Vagina (tissue), 2 donors: ENCODE results near the gene MBD5. TPM values are rescaled to one million over a fixed set of nuclear protein-coding genes. Genes with fewer than 3 reads are reported as not detected.

ENCODE experiments used
- DNase-seq, 2 donors: peaks; one replicate each; pipeline ENCODE4 v3.0.0-alpha.2; 2017; ENCODE audit errors: extremely low spot score in 2 of 2
- H3K27ac ChIP-seq: fragments of 200-600 bp; sonication (generic); one replicate; pipeline ENCODE4 v1.5.1; 2019
- H3K27me3 ChIP-seq: fragments of 200-600 bp; sonication (generic); one replicate; pipeline ENCODE4 v1.5.1; 2019
- H3K36me3 ChIP-seq, 2 donors: fragments of 200-600 bp; sonication (generic); one replicate each; pipeline ENCODE4 v1.5.1; 2017 to 2019
- H3K4me1 ChIP-seq: fragments of 200-600 bp; sonication (generic); one replicate; pipeline ENCODE4 v1.5.1; 2019
- H3K4me3 ChIP-seq, 2 donors: fragments of 200-600 bp; sonication (generic); 1 replicate in 1 of 2; 2 replicates in 1 of 2; pipeline ENCODE4 v1.5.1; 2016 to 2019
- H3K9me3 ChIP-seq: fragments of 200-600 bp; sonication (generic); one replicate; pipeline ENCODE4 v1.5.1; 2019
- POLR2A ChIP-seq, 2 donors: fragments of 450-650 bp; IDR thresholded peaks; one replicate each; pipeline ENCODE4 v1.6.1; 2017; ENCODE audit warnings: antibody characterized with exemption in 2 of 2, mild to moderate bottlenecking in 2 of 2, moderate library complexity in 2 of 2
- POLR2AphosphoS5 ChIP-seq, 2 donors: sonication (generic); formaldehyde crosslinking; IDR thresholded peaks; one replicate each; pipeline ENCODE4 v1.9.0; 2017; ENCODE audit warnings: antibody characterized with exemption in 2 of 2, mild to moderate bottlenecking in 2 of 2, low read depth in 1 of 2; ENCODE audit not compliant: insufficient read depth in 1 of 2
- intact Hi-C: fragments of 100-400 bp; cut with DNase I; formaldehyde crosslinking; loops from one replicate; pipeline ENCODE4 v1.15.1; 2023
- total RNA-seq: library from RNA; depleted of rRNA; stranded (reverse); fragments of >200 nt; gene quantifications from one replicate; pipeline ENCODE4 v1.2.3, GENCODE V29; 2016
- TF ChIP-seq, protein P1 (sequence below), 3 experiments: fragments of 450-650 bp in 2 of 3; fragments of 200-600 bp in 1 of 3; sonication (generic) in 1 of 3; IDR thresholded peaks; one replicate each; pipeline ENCODE4 v1.5.1; 2017 to 2019; ENCODE audit warnings: antibody characterized with exemption in 3 of 3, mild to moderate bottlenecking in 2 of 3, moderate library complexity in 2 of 3

MBD5 gene
- total RNA-seq, 1 donor from 2014 or later: 32.7 TPM

DNA sequence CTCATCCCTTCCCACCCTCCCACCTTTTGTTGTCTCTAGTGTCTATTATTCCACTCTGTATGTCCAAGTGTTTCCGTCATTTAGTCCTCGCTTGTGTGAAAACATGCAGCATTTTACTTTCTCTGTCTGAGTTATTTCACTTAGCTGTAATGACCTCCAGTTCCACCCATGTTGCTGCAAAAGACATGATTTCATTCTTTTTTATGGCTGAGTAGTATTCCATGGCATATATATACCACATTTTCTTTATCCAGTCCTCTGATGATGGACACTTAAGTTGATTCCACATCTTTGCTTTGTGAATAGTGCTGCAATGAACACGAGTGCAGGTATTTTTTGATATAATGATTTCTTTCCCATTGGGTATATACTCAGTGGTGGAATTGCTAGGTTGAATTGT lies 296.7 kb downstream of the MBD5 start:
- intact Hi-C loops: no loop called here
- no peaks in the 10 kb centered on the region for H3K9me3 ChIP-seq
- no peaks in the 10 kb centered on the region for H3K36me3 ChIP-seq
- no peak for DNase-seq
- TF ChIP-seq POLR2AphosphoS5 (IDR thresholded peaks at IDR 0.05; ENCODE audit: insufficient read depth in 1 of 2, low read depth in 1 of 2) (no peak), POLR2A (IDR thresholded peaks at IDR 0.05) (no peak)
- TF ChIP-seq, protein P1, sequence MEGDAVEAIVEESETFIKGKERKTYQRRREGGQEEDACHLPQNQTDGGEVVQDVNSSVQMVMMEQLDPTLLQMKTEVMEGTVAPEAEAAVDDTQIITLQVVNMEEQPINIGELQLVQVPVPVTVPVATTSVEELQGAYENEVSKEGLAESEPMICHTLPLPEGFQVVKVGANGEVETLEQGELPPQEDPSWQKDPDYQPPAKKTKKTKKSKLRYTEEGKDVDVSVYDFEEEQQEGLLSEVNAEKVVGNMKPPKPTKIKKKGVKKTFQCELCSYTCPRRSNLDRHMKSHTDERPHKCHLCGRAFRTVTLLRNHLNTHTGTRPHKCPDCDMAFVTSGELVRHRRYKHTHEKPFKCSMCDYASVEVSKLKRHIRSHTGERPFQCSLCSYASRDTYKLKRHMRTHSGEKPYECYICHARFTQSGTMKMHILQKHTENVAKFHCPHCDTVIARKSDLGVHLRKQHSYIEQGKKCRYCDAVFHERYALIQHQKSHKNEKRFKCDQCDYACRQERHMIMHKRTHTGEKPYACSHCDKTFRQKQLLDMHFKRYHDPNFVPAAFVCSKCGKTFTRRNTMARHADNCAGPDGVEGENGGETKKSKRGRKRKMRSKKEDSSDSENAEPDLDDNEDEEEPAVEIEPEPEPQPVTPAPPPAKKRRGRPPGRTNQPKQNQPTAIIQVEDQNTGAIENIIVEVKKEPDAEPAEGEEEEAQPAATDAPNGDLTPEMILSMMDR (IDR thresholded peaks at IDR 0.05): no peak
- H3K4me3 ChIP-seq: no peak overlapping the region
- no peak overlapping the region for H3K27ac ChIP-seq
- H3K27me3 ChIP-seq: no peaks in the 10 kb centered on the region
- H3K4me1 ChIP-seq: no peaks in the 10 kb centered on the region

DNA sequence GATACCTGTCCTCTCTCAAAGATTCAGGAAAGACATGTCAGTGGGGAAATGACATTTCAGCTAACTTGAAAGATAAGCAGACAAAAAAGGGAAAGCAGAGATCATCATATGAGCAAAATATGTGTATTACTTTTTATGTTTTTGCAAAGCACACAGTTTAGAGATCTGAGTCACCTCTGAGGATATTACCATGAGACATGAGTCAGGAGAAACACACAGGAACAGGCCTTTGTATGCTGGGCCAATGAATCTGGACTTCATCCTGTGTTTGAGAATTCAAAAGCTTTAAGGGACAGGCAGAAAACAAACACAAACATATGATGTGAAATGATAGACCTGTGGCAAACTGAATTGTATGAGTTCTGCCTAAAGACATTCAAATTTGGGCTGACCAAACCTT lies 317.6 kb downstream of the MBD5 start:
- Histone ChIP-seq H3K4me3 (no peak overlapping the region), H3K36me3 (peaks cover 0 to 7% of the 10 kb centered on the region in 2 donors), H3K4me1 (no peaks in the 10 kb centered on the region), H3K9me3 (no peaks in the 10 kb centered on the region), H3K27me3 (no peaks in the 10 kb centered on the region), H3K27ac (no peak overlapping the region)
- no peak for DNase-seq
- TF ChIP-seq POLR2AphosphoS5 (IDR thresholded peaks at IDR 0.05; ENCODE audit: insufficient read depth in 1 of 2, low read depth in 1 of 2): no peak
- no peak for TF ChIP-seq POLR2A (IDR thresholded peaks at IDR 0.05)
- TF ChIP-seq, protein P1 (IDR thresholded peaks at IDR 0.05): no peak
- intact Hi-C loops: no loop called here

DNA sequence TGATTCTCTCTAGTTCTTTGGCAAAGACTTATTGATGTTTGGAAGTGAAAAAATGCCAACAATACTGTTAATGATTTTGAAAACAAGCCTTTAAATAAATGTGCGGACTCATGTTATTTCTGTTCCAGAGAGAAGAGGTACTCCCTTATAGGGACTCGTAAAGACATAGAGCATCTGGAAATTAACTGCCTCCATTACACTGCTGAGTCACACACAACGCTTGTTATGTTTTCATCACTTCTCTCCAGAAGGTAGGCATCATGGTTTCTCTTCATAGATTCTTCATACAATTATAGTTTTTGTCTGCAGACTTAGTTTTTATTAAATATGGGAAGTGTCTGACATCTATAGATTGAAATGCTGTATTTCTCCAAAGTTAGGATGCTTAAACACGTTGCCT lies 321.2 kb downstream of the MBD5 start:
- DNase-seq: no peak
- intact Hi-C loops: no loop called here

DNA sequence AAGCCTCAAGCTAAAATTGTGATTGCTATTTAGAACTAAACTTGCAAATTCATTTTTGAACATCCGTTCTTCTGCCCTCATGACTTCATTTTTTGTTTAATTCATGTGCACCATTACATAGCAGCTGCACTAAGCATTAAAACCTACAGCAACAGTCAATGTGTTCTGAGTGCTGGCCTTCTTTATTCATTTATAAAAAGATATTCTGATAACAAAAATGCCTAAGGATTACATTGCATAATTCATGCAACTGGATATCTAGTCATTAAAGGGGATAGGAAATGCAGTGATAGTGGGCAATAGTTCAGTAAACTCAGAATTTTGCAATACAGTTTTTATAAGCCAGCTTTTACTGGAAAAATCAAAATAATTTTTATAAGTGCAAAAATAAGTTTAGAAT lies 329.3 kb downstream of the MBD5 start:
- no peaks in the 10 kb centered on the region for H3K27me3 ChIP-seq
- H3K4me3 ChIP-seq: no peak overlapping the region
- H3K27ac ChIP-seq: no peak overlapping the region
- TF ChIP-seq POLR2A (IDR thresholded peaks at IDR 0.05): no peak
- no peak for TF ChIP-seq POLR2AphosphoS5 (IDR thresholded peaks at IDR 0.05; ENCODE audit: insufficient read depth in 1 of 2, low read depth in 1 of 2)
- TF ChIP-seq, protein P1 (IDR thresholded peaks at IDR 0.05): no peak
- H3K36me3 ChIP-seq: no peaks in the 10 kb centered on the region
- intact Hi-C loops: no loop called here
- no peaks in the 10 kb centered on the region for H3K9me3 ChIP-seq
- no peak for DNase-seq
- H3K4me1 ChIP-seq: no peaks in the 10 kb centered on the region

More for the DNA sequence above, 321.2 kb downstream of the MBD5 start:
- Histone ChIP-seq H3K4me1 (no peaks in the 10 kb centered on the region), H3K9me3 (no peaks in the 10 kb centered on the region), H3K36me3 (peaks cover 0 to 7% of the 10 kb centered on the region in 2 donors), H3K27me3 (no peaks in the 10 kb centered on the region), H3K4me3 (no peak overlapping the region), H3K27ac (no peak overlapping the region)
- TF ChIP-seq, protein P1 (IDR thresholded peaks at IDR 0.05): no peak
- TF ChIP-seq POLR2A (IDR thresholded peaks at IDR 0.05) (no peak), POLR2AphosphoS5 (IDR thresholded peaks at IDR 0.05; ENCODE audit: insufficient read depth in 1 of 2, low read depth in 1 of 2) (no peak)

DNA sequence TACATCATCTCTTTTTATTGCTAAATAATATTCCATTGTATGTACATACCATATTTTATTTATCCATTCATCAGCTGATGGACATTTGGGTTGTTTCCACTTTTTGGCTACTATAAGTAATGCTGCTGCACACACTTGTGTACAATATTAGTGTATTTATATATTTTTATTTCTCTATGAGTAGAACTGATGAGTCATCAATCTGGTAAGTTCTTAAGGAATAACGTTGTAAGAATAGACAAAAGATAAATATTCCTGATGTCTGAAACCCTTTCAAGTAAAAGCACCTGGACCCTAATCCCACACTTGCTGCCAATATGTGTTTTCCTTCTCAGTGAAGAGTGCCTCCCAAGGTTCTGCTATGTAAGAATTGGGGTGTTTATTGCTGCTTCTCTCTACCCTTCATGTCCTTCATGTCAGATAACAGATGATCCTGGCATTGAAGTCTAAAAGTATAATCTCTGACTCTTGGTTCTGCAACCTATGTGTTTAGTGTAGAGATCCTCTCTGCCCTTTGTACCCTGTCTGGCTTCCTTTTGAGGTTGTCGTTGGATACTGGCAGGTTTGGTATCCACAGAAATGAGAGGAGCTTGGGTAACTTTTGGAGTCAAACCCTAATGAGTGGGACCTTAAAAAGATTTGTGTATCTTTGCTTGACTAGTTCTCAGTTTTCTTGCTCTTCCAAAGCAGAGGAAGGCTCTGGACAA lies 330.7 kb downstream of the MBD5 start:
- no peaks in the 10 kb centered on the region for H3K9me3 ChIP-seq
- no peaks in the 10 kb centered on the region for H3K4me1 ChIP-seq
- intact Hi-C loops: no loop called here
- TF ChIP-seq POLR2A (IDR thresholded peaks at IDR 0.05) (no peak), POLR2AphosphoS5 (IDR thresholded peaks at IDR 0.05; ENCODE audit: insufficient read depth in 1 of 2, low read depth in 1 of 2) (no peak)
- TF ChIP-seq, protein P1 (IDR thresholded peaks at IDR 0.05): no peak
- no peak for DNase-seq
- H3K27me3 ChIP-seq: no peaks in the 10 kb centered on the region
- H3K27ac ChIP-seq: no peak overlapping the region
- no peaks in the 10 kb centered on the region for H3K36me3 ChIP-seq
- no peak overlapping the region for H3K4me3 ChIP-seq
